Colon (tissue), 2 donors: ENCODE data around the gene KRT73.
"Not testable (repeated sequence)": the region's sequence is repeated elsewhere in the genome, so short reads cannot be mapped to it uniquely, and the experiment has no call there.

Source experiments
- FAIRE-seq: peaks from 2 replicates; lab custom pipeline; 2012; peaks lifted over from hg19 to GRCh38; lab: Jason Lieb, UNC
- donor health status: control.
- donor health status: control.

The KRT73 gene

GRCh38 chr12:52600475-52600874 is 17.9 kb downstream of the KRT73 start:
- no peak for FAIRE-seq

GRCh38 chr12:52600071-52600470 is 18.3 kb downstream of the KRT73 start:
- no peak for FAIRE-seq

- FAIRE-seq, result no peak
Observed at GRCh38 chr12:52598966-52599365, 19.4 kb downstream of the KRT73 start.

- FAIRE-seq, result not testable (repeated sequence)
Observed at GRCh38 chr12:52594237-52594636, 24.1 kb downstream of the KRT73 start.

GRCh38 chr12:52591521-52591920 is 26.8 kb downstream of the KRT73 start:
- no peak for FAIRE-seq

- FAIRE-seq, result no peak
Observed at GRCh38 chr12:52590021-52590420, 28.3 kb downstream of the KRT73 start.

GRCh38 chr12:52587563-52587962 is 30.8 kb downstream of the KRT73 start:
- FAIRE-seq, result no peak

- no peak for FAIRE-seq
Observed at GRCh38 chr12:52585946-52586345, 32.4 kb downstream of the KRT73 start.

GRCh38 chr12:52585066-52585465 is 33.3 kb downstream of the KRT73 start:
- FAIRE-seq, result no peak

GRCh38 chr12:52584156-52584682 is 34.1 kb downstream of the KRT73 start:
- no peak for FAIRE-seq

GRCh38 chr12:52582971-52583456 is 35.3 kb downstream of the KRT73 start:
- FAIRE-seq, result no peak

GRCh38 chr12:52582486-52582885 is 35.9 kb downstream of the KRT73 start:
- FAIRE-seq, result no peak

GRCh38 chr12:52581481-52581880 is 36.9 kb downstream of the KRT73 start:
- no peak for FAIRE-seq

- FAIRE-seq, result no peak
Observed at GRCh38 chr12:52581066-52581465, 37.3 kb downstream of the KRT73 start.

GRCh38 chr12:52580496-52580895 is 37.9 kb downstream of the KRT73 start:
- FAIRE-seq, result no peak

GRCh38 chr12:52579468-52580465 is 38.6 kb downstream of the KRT73 start:
- FAIRE-seq, result no peak

- FAIRE-seq, result no peak
Observed at GRCh38 chr12:52578469-52578868, 39.9 kb downstream of the KRT73 start.

- FAIRE-seq, result no peak
Observed at GRCh38 chr12:52577316-52577715, 41.0 kb downstream of the KRT73 start.

- FAIRE-seq, result no peak
Observed at GRCh38 chr12:52575948-52576347, 42.4 kb downstream of the KRT73 start.

GRCh38 chr12:52575256-52575655 is 43.1 kb downstream of the KRT73 start:
- no peak for FAIRE-seq

- FAIRE-seq, result no peak
Observed at GRCh38 chr12:52573743-52574142, 44.6 kb downstream of the KRT73 start, which contains the start of gene KRT74. TSS of gene KRT74 (minus strand) at chr12:52573843. CDS start at chr12:52573777, 66 bp downstream.

- FAIRE-seq, result no peak
Observed at GRCh38 chr12:52573306-52573705, 45.1 kb downstream of the KRT73 start.

- no peak for FAIRE-seq
Observed at GRCh38 chr12:52570511-52570910, 47.8 kb downstream of the KRT73 start.
